ENCODE results near the gene MAML2.
"Not testable (repeated sequence)": the region's sequence is repeated elsewhere in the genome, so short reads cannot be mapped to it uniquely, and the experiment has no call there.

Gene MAML2

DNA sequence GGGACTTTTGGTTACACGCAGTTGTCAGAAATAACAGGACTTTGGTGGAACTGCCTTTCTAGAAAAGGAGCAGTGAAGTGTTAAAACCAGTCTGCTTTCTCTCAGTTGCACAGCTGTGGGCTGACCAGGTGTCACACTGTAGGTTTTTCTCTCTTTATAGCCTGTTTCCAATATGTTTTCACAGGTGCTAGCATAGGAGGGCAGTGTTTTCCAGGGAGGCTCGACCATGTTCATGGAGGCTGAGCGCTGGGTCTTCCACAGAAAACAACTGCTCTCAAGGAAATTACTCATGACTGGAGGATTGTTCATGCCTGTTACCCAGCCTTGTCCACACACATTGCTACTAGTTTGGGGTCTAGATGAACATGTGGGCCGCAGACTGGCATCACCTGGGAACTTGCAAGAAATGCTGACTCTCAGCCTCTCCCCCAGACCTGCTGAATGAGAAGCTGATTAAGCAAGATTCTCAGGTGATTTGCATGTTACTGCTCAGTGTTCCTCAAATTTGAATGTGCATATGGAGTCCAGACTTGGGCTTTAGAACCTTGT, 157.7 kb downstream of the MAML2 start:
- no peak for DNase-seq (ENCODE audit: low read depth)

DNA sequence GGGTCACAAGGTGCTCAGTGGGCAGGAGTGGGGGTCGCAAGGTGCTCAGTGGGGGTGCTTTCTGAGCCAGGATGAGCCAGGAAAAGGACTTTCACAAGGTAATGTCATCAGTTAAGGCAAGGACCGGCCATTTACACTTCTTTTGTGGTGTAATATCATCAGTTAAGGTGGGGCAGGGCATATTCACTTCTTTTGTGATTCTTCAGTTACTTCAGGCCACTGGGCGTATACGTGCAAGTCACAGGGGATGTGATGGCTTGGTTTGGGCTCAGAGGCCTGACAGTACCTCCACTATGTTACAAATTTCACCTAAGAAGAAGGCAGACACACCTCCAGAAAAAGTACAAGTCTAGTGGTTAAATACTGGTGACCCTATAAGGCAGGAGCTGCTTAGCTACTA, 162.1 kb downstream of the MAML2 start:
- not testable (repeated sequence) for DNase-seq (ENCODE audit: low read depth)

DNA sequence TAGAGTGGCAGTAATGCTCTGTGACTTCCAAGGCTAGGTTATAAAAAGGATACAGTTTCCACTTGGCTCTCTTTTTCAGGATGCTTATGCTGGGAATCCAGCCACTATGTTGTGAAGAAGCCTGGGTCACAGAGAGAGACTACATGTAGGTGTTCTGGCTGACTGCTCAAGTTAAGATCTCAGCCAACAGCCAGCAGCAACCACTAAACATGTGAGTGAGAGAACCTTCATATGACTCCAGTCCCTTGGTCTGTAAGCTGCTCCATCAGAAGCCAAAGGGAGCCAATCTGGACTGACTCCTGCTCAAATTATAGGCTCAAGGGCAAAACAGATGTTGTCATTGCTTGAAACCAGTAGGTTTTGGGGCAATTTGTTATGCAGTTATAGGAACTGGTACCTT, 162.7 kb downstream of the MAML2 start:
- DNase-seq (ENCODE audit: low read depth) = no peak

DNA sequence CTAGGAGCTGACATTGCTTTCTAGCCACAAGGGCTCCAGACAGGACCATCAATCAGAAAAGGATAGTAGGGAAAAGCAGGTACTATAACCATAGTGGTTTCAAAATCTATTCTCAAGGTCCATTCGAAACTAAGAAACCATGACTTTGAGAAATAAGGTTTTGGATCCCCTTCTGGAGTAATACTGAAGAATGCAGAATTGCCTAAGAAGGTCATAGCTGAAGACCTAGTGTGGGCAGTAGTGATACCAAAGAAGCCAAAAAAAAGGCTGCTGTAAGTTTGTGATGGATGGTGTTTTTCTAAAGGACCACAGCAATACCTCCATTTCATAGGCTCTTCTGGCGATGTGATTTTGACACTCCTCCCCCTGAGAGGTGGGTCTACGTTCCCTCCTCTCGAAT, 163.1 kb downstream of the MAML2 start:
- DNase-seq (ENCODE audit: low read depth) = no peak

DNA sequence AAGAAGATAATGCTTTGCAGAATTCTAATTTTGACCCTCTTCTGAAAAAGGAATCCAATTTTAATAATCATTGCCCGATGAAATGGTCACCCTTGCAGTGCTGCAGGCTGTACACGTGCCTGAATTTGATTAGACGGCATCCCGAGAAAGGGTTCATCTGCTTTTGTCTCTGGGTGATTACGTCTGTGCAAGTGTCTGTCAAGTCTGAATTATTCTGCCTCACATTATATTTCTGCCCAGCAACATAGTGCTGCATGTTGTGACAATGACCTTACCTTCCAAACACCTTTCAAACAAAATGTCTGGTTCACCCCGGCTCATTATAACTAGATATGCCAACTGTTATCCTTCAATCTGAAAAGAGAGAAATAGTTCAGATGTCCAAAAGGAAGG, 164.1 kb downstream of the MAML2 start:
- DNase-seq (ENCODE audit: low read depth) = no peak

DNA sequence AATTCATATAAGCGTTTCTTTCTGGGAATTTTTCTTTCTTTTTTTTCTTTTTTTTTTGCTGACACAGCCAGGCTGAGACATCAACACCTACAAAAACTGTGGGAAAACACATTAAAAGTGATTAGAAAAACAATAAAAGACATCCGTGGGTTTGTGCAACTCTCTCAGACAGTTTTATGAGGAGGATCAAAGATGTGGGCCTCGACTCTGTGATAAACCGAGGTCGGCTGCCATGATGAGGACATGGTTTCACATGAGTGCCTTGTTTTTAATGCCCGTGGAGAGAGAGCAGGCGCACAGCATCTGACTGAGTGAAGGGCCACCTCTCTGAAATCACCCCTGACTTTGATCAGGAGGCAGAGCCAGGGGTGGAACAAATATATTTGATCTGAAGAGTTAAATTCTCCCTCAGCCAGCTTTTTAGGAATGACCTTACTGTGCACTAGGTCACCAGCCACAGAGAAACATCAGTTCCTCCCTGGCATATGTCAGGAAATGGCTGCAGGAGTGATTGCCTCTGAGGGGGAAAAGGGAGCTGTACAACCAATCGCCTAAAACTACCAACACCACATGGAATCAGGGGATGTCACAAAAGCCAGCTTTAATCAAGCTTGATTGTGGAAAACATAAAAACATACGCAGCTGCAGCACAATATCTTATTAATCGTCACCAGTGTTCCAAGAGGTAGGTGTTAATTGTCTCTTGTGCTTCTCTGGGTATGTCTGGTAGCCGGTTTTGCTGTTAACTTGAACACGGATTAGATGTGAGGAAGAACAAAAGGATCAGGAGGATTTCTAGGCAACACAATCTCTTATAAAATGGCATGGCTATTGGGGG, 164.7 kb downstream of the MAML2 start:
- no peak for DNase-seq (ENCODE audit: low read depth)

DNA sequence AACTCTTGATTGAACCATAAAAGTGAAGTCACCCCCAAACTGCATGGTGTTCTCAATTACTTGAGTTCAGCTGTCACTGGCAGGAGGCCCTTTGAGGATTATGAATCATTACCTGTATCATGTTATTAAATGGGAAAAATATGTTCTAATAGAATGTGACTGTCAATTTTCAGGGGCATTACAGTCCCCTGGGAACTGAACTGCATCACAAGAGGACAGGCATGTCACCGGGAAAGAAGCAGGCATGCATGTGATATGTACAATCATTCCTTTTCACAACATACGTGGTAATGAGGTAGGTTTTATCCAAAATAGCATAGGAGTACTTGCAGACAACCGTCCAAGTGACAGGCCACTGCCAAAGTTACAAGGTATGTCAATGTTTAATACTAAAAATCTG, 165.8 kb downstream of the MAML2 start:
- DNase-seq (ENCODE audit: low read depth) = no peak

DNA sequence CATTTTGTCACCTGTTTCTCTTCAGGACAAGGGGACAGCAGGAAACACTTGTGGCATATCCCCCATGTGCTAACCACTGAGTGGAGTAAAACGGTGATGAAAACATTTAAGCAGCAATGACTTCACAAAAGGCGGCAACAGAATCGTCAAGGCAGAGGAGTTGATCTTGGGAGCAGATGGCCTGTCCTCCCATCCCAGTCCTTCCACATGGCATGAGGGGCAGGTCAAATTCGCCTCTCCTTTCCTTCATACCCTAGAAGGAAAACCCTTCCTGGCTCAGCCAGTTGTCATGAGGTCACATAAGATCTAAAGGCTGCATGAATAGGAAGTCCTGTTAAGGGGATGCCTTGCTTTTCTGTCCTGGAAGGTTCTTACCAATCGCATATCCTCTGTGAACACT, 169.1 kb downstream of the MAML2 start:
- DNase-seq (ENCODE audit: low read depth) = no peak

DNA sequence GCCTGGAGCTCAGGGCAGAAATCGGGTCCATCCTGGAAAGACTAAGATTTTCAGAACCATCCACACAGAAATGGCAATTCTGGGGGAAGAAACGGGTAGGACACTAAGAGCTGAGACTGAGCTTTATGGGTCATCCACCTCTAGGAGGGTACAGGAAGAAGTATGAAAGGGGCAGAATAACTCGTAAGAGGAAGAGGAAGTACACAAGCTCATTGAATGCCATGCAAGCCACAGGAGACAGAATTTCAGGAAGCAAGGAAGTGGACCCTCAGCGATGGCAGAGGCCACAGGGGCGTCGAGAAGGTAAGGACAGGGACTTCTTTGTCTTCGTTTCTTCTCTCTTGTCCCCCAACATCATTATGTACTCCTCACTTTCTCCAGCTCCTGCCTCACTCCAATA, 169.6 kb downstream of the MAML2 start:
- no peak for DNase-seq (ENCODE audit: low read depth)

DNA sequence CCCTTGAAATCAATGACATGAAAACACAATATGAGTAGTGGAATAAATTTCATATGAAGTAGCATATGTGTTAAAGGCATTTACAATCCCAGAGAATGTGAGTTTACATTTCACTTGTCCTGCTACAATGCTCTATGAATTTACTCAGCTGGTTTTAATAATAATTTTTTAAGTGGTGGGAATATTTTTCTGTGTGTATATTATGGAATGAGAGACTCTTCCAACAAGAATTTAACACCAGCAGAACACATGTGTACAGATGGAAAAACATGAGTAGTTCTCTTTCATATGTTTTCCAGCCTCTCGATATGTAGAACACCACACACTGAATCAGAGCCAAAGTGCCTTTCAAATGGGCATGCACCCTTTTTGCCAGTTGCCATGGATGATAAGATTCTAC, 170.4 kb downstream of the MAML2 start:
- peak; percentile 60 for DNase-seq (ENCODE audit: low read depth)

DNA sequence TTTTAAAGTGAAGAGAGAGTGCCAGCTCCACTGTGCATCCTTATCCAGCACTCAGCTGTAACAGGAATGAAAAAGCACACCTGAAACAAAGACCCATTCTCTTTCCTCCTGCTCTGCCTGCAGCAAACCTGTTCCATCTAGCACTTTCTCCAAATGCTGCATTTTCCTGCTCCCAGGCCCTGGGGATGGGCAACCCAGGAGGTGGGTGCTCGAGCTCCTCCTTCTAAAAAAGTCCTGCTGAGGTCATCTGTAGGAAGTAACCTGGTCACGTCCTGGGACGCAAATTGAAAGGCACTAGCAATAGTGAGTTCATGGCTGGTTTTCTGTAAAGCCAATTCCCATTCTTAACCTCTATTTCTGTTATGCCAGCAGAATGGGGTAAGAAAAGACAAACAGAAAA, 173.7 kb downstream of the MAML2 start:
- no peak for DNase-seq (ENCODE audit: low read depth)

DNA sequence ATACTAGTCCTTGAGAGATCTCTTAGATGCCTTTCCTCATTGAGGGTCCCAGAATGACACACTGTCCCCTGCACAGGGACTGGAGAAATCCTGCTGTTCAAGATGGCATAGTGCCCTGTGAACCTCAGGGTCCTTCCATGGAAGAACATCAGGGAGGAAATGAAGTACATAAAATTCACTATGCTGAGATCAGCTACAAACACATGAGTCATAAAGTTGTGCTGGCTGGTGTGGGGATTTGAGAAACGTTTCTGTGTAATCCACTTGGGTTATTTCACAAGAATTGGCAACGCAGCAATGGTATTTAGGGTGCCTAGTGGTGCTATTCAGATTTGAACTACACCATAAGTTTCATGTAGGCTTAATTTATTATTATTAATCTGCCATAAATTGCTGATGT, 174.4 kb downstream of the MAML2 start:
- DNase-seq (ENCODE audit: low read depth) = peak; percentile 91

DNA sequence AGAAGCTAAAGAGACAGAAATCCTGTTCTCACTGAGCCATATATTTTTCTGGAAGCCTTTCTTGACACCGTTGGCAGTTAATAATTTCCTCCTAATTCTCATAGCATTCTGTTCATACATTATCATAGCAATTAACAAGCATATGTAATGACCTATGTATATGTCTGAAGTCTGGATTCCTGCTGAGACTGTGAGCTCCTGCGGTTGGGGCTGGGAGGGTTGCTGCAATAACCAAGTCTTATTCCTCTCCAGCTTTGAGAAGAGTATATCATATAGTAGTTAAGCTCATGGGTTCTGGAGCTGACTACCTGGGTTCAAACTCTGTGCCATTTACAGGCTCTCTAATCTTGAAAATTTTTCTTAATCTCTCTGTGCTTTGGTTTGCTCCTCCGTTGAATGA, 175.2 kb downstream of the MAML2 start:
- no peak for DNase-seq (ENCODE audit: low read depth)

DNA sequence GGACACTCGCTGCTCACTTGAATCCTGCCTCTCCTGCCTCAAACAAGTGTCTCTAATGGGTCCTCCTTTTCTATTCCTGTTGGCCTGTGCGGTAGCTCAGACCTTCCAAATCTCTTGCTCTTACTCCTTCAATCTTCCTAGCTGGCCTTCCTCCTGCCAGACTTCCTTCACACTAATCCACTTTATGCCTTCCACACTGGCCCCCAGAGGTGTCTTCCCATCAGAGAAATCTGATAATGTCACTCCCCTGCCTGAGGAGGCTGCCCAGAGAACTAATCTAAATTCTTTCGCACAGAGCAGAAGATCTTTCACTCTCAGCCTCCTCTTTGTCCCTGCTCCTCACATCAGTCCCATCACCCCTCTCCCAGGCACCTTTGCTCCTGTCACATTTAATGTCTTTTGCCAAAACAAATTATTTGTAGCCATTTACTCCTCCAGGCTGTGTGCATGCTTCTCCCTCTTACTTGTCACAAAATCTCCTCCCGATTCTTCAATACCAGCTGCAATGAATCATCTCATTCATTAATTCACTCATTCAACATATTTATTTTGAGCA, 175.7 kb downstream of the MAML2 start:
- DNase-seq (ENCODE audit: low read depth) = no peak

DNA sequence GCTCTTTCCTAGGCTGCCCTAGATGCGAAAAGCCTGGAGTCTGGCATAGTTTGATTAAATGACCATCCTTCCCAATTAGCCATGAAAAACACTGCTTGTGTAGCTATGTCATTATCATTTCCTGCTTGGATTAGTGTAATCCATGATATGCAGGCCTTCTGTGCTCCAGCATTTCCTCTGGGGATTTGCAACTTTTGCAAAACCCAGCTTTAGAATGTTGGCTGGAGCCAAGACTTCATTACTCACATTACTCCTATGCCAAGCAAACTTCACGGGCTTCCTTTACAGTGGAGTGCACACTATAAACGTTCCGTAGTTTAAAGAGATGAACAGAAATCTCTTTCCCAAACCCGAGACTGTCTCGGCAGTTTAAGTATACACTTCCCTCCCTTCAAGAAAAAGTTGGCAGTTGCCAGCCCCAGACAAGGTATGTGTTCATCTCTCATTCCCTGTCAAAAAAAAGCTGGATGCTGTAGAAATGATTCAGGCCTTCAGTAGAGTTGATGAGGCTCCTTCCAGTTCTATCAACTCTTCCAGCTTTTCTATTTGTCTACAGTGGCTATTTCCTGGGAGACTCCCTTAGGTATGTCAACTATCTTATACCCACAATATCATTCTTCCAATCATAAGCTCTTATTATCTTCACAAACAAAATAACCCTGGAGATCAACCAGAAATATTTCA, 180.0 kb downstream of the MAML2 start:
- peak; percentile 97 for DNase-seq (ENCODE audit: low read depth)

DNA sequence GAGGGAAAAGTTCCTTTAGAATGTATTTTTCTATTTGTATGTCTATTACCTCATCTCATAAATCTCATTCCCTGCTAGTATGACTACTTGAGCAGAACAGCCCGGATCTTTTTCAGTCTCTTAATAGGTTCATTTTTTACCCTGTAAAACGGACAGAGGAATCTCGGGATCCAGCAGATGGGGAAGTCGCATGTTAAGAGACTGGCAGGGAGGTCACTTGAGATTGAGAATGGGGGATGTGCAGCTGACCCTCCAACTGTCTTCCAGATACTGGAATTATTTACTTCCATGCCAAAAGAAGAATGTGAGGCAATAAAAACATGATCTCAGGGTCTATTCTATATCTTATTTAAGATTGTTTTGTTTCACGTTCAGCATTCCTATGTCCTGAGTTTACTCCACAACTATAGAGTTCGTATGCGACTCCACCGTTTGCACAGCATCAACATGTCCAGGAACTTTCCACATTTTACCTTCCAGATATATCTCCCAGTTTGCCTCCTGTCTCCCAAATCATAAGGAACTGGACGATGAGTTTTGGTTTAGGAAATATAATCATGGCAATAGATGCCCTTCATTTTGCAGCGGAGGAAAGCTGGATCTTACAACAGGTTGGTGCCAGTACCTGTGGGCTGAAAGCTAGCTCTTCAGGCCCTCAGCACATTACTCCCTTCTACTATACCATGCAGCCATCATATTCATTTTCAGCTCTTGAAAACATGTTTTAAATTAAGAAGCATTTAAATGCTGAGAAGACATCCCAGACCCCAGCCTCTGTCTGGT, 181.5 kb downstream of the MAML2 start:
- no peak for DNase-seq (ENCODE audit: low read depth)

DNA sequence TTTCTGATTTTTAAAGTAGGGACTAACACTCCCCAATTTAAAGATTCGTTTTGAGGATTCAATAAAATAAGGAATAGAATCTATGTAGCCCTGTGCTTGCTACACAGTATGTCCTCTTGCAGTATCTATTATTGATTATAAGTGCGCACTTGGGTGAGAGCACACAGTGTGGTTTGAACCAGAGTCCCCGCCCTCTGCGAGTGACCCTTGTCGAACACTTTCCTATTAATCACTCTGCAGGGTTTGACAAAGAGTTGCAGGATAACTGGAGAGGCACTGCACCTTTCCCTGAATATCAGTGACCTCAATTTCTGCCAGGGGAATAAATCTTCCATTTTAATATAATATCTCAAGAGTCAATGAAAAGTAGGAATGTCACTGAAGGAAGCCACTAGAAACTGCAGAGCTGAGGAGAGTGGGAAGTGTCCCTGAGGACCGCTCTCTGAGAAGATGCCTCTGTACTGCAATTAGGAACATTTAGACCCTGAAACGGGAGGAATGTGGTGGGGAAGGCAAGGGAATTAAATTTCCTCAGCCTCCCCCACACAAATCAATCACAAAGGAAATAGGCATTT, 182.2 kb downstream of the MAML2 start:
- DNase-seq (ENCODE audit: low read depth) = no peak

DNA sequence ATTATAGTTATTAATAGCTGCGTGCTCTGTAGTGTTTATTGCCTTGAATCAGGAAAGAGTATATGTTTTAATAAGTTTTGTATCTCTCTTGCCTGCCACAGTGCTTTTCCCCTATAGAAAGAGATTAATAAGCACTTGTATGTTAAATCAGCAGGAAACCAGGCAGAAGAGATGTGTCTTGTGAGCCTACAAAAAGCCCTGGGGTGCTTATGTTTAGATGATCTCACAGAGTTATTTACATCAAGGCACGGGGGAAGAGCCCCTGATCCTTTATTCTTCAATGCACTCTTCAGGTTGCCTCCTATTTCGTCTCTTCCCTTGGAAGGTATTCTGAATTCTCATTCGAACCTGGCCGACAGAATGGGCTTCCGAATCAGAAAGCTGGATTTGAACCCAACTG, 183.0 kb downstream of the MAML2 start:
- DNase-seq (ENCODE audit: low read depth) = no peak

DNA sequence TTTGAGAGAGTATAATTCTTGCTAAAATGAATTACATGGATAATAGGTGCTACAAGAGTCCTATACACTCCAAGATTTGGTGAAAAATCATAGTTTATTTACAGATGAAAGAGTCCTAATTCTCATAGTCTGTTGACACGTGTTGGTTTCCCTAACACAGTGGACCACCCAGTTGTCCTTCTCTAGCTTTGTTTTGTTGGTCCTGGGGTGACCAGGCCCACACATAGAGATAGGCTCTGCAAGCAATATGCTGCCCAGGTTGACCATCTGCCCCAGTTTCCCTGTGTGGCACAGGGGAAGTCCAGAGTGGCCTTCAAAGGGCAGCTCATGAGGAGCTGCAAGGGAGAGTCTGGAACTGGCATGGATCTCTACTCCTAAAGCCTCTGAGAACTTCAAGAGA, 184.9 kb downstream of the MAML2 start:
- no peak for DNase-seq (ENCODE audit: low read depth)

DNA sequence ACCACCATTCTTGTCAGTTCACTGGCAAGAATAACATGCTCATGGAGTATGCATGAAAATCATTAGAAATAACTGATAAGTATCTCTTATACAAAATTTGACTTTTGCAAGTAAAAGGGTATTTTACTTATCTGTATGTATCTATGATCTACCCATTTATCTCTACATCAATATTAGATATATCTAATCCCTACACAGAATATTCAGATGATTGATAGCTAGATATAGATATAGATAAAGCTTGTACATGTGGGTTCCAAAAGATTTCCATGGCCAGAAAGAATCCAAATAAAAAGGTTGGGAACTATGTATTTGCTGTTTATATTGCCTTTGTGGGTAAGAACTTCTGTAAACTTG, 185.5 kb downstream of the MAML2 start:
- no peak for DNase-seq (ENCODE audit: low read depth)

DNA sequence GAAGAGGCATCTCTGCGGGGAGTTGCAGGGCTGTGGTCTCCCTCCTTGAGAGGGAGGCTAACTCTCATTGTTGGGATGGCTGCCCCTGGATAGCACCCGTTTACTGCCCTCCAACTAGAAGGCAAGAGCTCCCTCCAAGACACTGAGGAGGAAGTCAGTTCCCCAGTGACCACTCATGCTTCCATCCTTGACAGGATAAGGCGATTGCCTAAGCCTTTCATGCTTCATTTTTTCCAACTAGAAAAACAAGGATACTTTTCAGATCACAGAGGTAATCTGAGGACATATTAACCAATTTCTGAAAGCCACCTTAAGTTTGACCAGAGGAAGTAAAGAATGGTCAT, 186.6 kb downstream of the MAML2 start:
- peak; percentile 87 for DNase-seq (ENCODE audit: low read depth)
